Smooth muscle cell (in vitro differentiated cells): ENCODE measurements around the gene AOX1. TPM values are rescaled to one million over a fixed set of nuclear protein-coding genes. Genes with fewer than 3 reads are reported as not detected.

Source experiments
- DNase-seq: peaks from one replicate; lab custom pipeline; 2025; ENCODE audit not compliant: unreplicated experiment; lab: John Stamatoyannopoulos, UW
- H2AFZ ChIP-seq: fragments of 200-600 bp; sonication (generic); 2 replicates; pipeline ENCODE4 v1.6.0; 2016; ENCODE audit warnings: antibody characterized with exemption, low read depth, mild to moderate bottlenecking
- H3F3A ChIP-seq: fragments of 200-600 bp; sonication (generic); 2 replicates; pipeline ENCODE4 v1.6.0; 2017; ENCODE audit warnings: antibody characterized with exemption, low read depth
- H3K27ac ChIP-seq: fragments of 200-600 bp; sonication (generic); 2 replicates; pipeline ENCODE4 v1.5.1; 2016; ENCODE audit warnings: low read depth, mild to moderate bottlenecking
- H3K27me3 ChIP-seq: fragments of 200-600 bp; sonication (generic); 2 replicates; pipeline ENCODE4 v1.6.1; 2016; ENCODE audit warnings: low read depth, mild to moderate bottlenecking
- H3K36me3 ChIP-seq: fragments of 200-600 bp; sonication (generic); 2 replicates; pipeline ENCODE4 v1.5.1; 2016; ENCODE audit warnings: low read depth
- H3K4me1 ChIP-seq: fragments of 200-600 bp; sonication (generic); 2 replicates; pipeline ENCODE4 v1.5.1; 2016; ENCODE audit warnings: low read depth
- H3K4me2 ChIP-seq: fragments of 200-600 bp; sonication (generic); 2 replicates; pipeline ENCODE4 v1.6.0; 2016; ENCODE audit warnings: mild to moderate bottlenecking
- H3K4me3 ChIP-seq: fragments of 200-600 bp; sonication (generic); 2 replicates; pipeline ENCODE4 v1.5.1; 2016; ENCODE audit warnings: mild to moderate bottlenecking
- H3K79me2 ChIP-seq: fragments of 200-600 bp; sonication (generic); 2 replicates; pipeline ENCODE4 v1.6.0; 2016; ENCODE audit warnings: low read depth, mild to moderate bottlenecking
- H3K9ac ChIP-seq: fragments of 200-600 bp; sonication (generic); 2 replicates; pipeline ENCODE4 v1.6.0; 2016; ENCODE audit warnings: low read depth
- H3K9me3 ChIP-seq: fragments of 200-600 bp; sonication (generic); replicated peaks from 2 replicates; pipeline ENCODE4 v1.5.1; 2016; ENCODE audit warnings: low read depth
- H4K20me1 ChIP-seq: fragments of 200-600 bp; sonication (generic); 2 replicates; pipeline ENCODE4 v1.6.0; 2016; ENCODE audit warnings: low read depth
- WGBS: methylation state at CpG from one replicate; pipeline ENCODE4 v1.1.7; 2016; ENCODE audit warnings: low lambda C conversion rate; 5-methylcytosine and 5-hydroxymethylcytosine counted together
- polyA plus RNA-seq: library from polyadenylated mRNA; unstranded; fragments of >200 nt; fragmentation: Nextera tagmentation; extraction: Ambion mirVana; gene quantifications from 2 replicates; pipeline ENCODE4 v1.2.1, GENCODE V29; 2016
- total RNA-seq: library from RNA; depleted of rRNA; stranded (reverse); fragments of >200 nt; gene quantifications from 2 replicates; pipeline ENCODE4 v1.2.3, GENCODE V29; 2014
- TF ChIP-seq, protein P1 (sequence below): fragments of 200-600 bp; sonication (generic); IDR thresholded peaks from 2 replicates; pipeline ENCODE4 v1.5.1; 2017; ENCODE audit warnings: borderline replicate concordance, mild to moderate bottlenecking, antibody characterized with exemption; ENCODE audit not compliant: insufficient read depth, poor library complexity, severe bottlenecking

Gene AOX1
- total and polyA plus RNA-seq, 2 experiments from 2014 or later, result 0.18 TPM; not detected in 1

DNA sequence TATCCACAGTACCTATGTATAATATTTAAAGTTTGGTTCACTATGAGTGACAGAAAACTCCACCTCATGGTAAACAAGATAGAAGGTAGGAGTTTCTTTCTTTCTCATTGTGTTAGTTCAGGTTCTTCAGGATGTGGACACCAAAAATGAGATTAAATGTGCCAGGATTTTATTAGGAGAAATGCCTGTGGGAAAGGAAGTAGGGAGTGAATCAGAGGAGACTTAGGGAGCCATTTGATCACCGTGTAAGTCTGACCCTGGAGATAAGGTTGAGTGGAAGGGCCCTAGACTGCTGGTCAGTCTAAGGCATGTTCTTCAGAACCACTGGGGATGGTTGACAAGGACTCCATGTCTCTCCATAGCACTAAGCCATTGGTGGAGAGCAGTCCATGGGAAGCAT lies 8.1 kb downstream of the AOX1 start:
- Histone ChIP-seq H3K36me3 (no peaks in the 10 kb centered on the region), H3K4me2 (no peak overlapping the region), H3K79me2 (no peaks in the 10 kb centered on the region), H3K9ac (no peak overlapping the region), H2AFZ (no peak overlapping the region), H3K4me3 (no peak overlapping the region), H3K4me1 (no peaks in the 10 kb centered on the region), H3K27ac (no peak overlapping the region), H3K9me3 (no peaks in the 10 kb centered on the region), H3K27me3 (peaks cover 10% of the 10 kb centered on the region), H4K20me1 (no peaks in the 10 kb centered on the region), H3F3A (no peaks in the 10 kb centered on the region)
- no peak for DNase-seq
- WGBS, result 52% methylated on average over 1 of the region's 1 CpG
- TF ChIP-seq, protein P1, sequence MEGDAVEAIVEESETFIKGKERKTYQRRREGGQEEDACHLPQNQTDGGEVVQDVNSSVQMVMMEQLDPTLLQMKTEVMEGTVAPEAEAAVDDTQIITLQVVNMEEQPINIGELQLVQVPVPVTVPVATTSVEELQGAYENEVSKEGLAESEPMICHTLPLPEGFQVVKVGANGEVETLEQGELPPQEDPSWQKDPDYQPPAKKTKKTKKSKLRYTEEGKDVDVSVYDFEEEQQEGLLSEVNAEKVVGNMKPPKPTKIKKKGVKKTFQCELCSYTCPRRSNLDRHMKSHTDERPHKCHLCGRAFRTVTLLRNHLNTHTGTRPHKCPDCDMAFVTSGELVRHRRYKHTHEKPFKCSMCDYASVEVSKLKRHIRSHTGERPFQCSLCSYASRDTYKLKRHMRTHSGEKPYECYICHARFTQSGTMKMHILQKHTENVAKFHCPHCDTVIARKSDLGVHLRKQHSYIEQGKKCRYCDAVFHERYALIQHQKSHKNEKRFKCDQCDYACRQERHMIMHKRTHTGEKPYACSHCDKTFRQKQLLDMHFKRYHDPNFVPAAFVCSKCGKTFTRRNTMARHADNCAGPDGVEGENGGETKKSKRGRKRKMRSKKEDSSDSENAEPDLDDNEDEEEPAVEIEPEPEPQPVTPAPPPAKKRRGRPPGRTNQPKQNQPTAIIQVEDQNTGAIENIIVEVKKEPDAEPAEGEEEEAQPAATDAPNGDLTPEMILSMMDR, result no peak

GRCh38 chr2:200595913-200596312 lies 10.1 kb downstream of the AOX1 start:
- Histone ChIP-seq H3K4me1 (no peaks in the 10 kb centered on the region), H3F3A (no peaks in the 10 kb centered on the region), H4K20me1 (no peaks in the 10 kb centered on the region), H3K9ac (no peak overlapping the region), H3K36me3 (no peaks in the 10 kb centered on the region), H2AFZ (no peak overlapping the region), H3K79me2 (no peaks in the 10 kb centered on the region), H3K9me3 (no peaks in the 10 kb centered on the region), H3K4me2 (no peak overlapping the region), H3K27ac (no peak overlapping the region), H3K27me3 (no peaks in the 10 kb centered on the region), H3K4me3 (no peak overlapping the region)
- WGBS, result 52% methylated on average over 3 of the region's 3 CpGs
- TF ChIP-seq, protein P1, result no peak
- no peak for DNase-seq

GRCh38 chr2:200596774-200597570 lies 11.2 kb downstream of the AOX1 start:
- H3K9ac ChIP-seq, result no peak overlapping the region
- no peaks in the 10 kb centered on the region for H3K79me2 ChIP-seq
- no peak overlapping the region for H3K4me2 ChIP-seq
- H3K27me3 ChIP-seq, result no peaks in the 10 kb centered on the region
- no peak for DNase-seq
- no peaks in the 10 kb centered on the region for H4K20me1 ChIP-seq
- no peaks in the 10 kb centered on the region for H3K4me1 ChIP-seq
- no peaks in the 10 kb centered on the region for H3F3A ChIP-seq
- no peak overlapping the region for H3K27ac ChIP-seq
- H3K9me3 ChIP-seq, result no peaks in the 10 kb centered on the region
- TF ChIP-seq, protein P1, result no peak
- H3K4me3 ChIP-seq, result no peak overlapping the region
- no peak overlapping the region for H2AFZ ChIP-seq
- 83% methylated on average over 5 of the region's 5 CpGs for WGBS
- no peaks in the 10 kb centered on the region for H3K36me3 ChIP-seq

- 69% methylated on average over 3 of the region's 3 CpGs for WGBS
- H3F3A ChIP-seq, result no peaks in the 10 kb centered on the region
- no peak overlapping the region for H3K27ac ChIP-seq
- no peak overlapping the region for H3K4me3 ChIP-seq
- H3K4me1 ChIP-seq, result no peaks in the 10 kb centered on the region
- H4K20me1 ChIP-seq, result no peaks in the 10 kb centered on the region
- no peaks in the 10 kb centered on the region for H3K27me3 ChIP-seq
- TF ChIP-seq, protein P1, result no peak
- no peaks in the 10 kb centered on the region for H3K9me3 ChIP-seq
- H3K79me2 ChIP-seq, result no peaks in the 10 kb centered on the region
- no peak overlapping the region for H3K9ac ChIP-seq
- no peak overlapping the region for H2AFZ ChIP-seq
- no peaks in the 10 kb centered on the region for H3K36me3 ChIP-seq
- no peak for DNase-seq
- H3K4me2 ChIP-seq, result no peak overlapping the region
Observed at GRCh38 chr2:200599206-200599605, 13.4 kb downstream of the AOX1 start.
